OCI-LY1 (cell line): ENCODE data around the gene PAPPA.

Experiments used
- CTCF ChIP-seq: fragments of 200-600 bp; sonication (generic), shearing (Covaris generic); IDR thresholded peaks from 2 replicates; pipeline ENCODE4 v1.5.1; 2017; ENCODE audit warnings: mild to moderate bottlenecking, antibody characterized with exemption, low read length, moderate library complexity, mixed read lengths
- EZH2 ChIP-seq: fragments of 200-600 bp; sonication (generic), shearing (Covaris generic); IDR thresholded peaks from 2 replicates; pipeline ENCODE4 v1.8.0; 2017; ENCODE audit warnings: borderline replicate concordance, mixed run types, mild to moderate bottlenecking, antibody characterized with exemption, low read length, moderate library complexity, mixed read lengths

DNA sequence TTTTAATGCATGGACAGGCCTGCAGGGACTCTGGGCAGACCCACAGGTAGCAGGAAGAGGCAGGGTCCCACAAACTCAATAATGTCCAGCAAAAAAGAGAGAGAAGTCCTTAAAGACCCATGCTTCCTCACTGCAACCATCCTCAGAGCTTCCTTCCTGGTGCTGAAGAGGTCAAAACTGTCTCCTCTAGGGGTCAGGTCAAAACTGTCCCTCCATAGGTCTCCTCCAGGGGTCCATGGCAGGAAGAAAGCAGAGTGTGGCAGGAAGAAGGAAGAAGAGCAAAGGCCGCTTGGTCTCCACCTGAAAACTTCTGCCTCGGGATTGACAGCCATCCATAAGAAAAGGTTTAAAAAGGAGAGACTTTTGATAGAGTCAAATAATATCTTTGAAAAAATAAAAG, 271.7 kb downstream of the PAPPA start:
- TF ChIP-seq EZH2 (no peak), CTCF (no peak)
